ENCODE results near the gene FAM193A.

Gene FAM193A

DNA sequence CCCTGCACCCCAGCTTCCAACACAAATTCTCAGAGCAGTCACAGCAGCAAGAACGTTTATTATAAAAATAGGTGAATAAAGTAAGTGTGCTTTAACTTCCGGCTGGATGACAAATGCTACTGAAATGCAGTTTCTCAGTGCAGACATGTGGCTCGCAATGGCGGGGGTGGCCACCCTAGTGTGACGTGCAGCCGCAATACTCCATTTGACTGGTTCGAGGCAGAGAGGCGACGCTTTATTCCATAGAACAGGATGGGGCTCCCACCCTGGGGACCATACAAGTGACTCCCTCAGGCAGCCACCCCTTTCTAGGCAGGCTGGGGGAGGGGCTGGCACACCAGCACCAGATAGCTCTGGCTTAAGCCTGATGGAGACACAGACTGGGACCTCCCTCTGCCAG lies 205.2 kb downstream of the FAM193A start:
- Histone ChIP-seq H3K4me2 (ENCODE audit: low read length) (no peak overlapping the region), H3K4me1 (ENCODE audit: insufficient read depth, low read length, severe bottlenecking) (peaks cover 12% of the 10 kb centered on the region), H3K4me3 (ENCODE audit: low read depth, low read length, poor library complexity, severe bottlenecking) (no peak overlapping the region), H4K20me1 (ENCODE audit: insufficient read depth, low read length) (no peaks in the 10 kb centered on the region), H3K9me2 (ENCODE audit: low read depth, low read length) (no peaks in the 10 kb centered on the region), H3K36me3 (ENCODE audit: insufficient read depth, low read length) (peaks cover 31% of the 10 kb centered on the region), H3K79me2 (ENCODE audit: insufficient read depth, low read length) (no peaks in the 10 kb centered on the region), H3K9ac (ENCODE audit: low read length) (no peak overlapping the region), H3F3A (ENCODE audit: insufficient read depth, low read length) (no peaks in the 10 kb centered on the region), H3K9me3 (ENCODE audit: low read length) (no peaks in the 10 kb centered on the region), H3K27me3 (ENCODE audit: insufficient read depth, low read length) (no peaks in the 10 kb centered on the region), H3K27ac (ENCODE audit: low read depth, low read length, poor library complexity, severe bottlenecking) (no peak overlapping the region), H2AFZ (ENCODE audit: low read length) (no peak overlapping the region)
- TF ChIP-seq, protein P1, sequence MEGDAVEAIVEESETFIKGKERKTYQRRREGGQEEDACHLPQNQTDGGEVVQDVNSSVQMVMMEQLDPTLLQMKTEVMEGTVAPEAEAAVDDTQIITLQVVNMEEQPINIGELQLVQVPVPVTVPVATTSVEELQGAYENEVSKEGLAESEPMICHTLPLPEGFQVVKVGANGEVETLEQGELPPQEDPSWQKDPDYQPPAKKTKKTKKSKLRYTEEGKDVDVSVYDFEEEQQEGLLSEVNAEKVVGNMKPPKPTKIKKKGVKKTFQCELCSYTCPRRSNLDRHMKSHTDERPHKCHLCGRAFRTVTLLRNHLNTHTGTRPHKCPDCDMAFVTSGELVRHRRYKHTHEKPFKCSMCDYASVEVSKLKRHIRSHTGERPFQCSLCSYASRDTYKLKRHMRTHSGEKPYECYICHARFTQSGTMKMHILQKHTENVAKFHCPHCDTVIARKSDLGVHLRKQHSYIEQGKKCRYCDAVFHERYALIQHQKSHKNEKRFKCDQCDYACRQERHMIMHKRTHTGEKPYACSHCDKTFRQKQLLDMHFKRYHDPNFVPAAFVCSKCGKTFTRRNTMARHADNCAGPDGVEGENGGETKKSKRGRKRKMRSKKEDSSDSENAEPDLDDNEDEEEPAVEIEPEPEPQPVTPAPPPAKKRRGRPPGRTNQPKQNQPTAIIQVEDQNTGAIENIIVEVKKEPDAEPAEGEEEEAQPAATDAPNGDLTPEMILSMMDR (IDR thresholded peaks at IDR 0.05; ENCODE audit: low read length), result no peak

GRCh38 chr4:2742081-2742822 lies 205.8 kb downstream of the FAM193A start:
- Histone ChIP-seq H3K9ac (ENCODE audit: low read length) (no peak overlapping the region), H3F3A (ENCODE audit: insufficient read depth, low read length) (no peaks in the 10 kb centered on the region), H3K36me3 (ENCODE audit: insufficient read depth, low read length) (peaks cover 37% of the 10 kb centered on the region), H3K79me2 (ENCODE audit: insufficient read depth, low read length) (no peaks in the 10 kb centered on the region), H3K4me3 (ENCODE audit: low read depth, low read length, poor library complexity, severe bottlenecking) (no peak overlapping the region), H3K4me2 (ENCODE audit: low read length) (no peak overlapping the region), H3K27ac (ENCODE audit: low read depth, low read length, poor library complexity, severe bottlenecking) (no peak overlapping the region), H3K9me3 (ENCODE audit: low read length) (no peaks in the 10 kb centered on the region), H2AFZ (ENCODE audit: low read length) (no peak overlapping the region), H3K4me1 (ENCODE audit: insufficient read depth, low read length, severe bottlenecking) (peaks cover 19% of the 10 kb centered on the region), H3K9me2 (ENCODE audit: low read depth, low read length) (no peaks in the 10 kb centered on the region), H4K20me1 (ENCODE audit: insufficient read depth, low read length) (no peaks in the 10 kb centered on the region), H3K27me3 (ENCODE audit: insufficient read depth, low read length) (no peaks in the 10 kb centered on the region)
- TF ChIP-seq, protein P1 (IDR thresholded peaks at IDR 0.05; ENCODE audit: low read length), result no peak
- no peak for TF ChIP-seq EZH2 (IDR thresholded peaks at IDR 0.05; ENCODE audit: borderline replicate concordance, low read length)

DNA sequence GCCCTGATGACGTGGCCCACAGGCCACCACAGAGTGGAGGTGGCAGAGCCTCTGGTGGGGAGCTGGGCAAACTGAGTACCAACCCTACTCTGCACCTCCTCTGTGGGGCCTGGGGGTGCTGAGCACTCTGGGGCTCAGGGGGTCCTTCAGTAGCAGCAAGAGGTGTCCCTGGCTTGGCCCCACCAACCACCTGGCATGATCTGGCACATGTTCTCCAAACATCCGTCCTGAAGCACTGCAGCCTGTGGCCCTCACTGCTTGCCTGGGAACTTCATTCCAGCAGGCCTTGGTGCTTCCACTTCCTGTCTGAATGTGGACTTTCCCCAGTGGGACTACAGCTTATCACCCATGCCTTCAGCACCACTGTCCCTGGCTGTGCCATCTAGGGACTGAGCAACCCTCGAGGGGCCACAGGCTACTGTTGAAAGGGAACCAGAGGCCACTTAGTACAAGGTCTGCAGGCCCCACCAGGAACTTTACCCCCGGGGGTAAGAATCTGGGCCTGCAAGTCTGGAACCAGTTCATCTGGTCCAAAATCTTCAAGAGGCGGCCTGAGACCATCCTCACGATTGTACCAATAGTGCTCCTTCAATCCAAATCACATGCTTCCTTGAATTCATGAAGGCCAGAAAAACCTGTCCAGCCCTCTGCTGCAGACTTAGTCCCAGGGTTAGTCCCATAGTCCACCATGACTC lies 206.5 kb downstream of the FAM193A start:
- no peak for TF ChIP-seq EZH2 (IDR thresholded peaks at IDR 0.05; ENCODE audit: borderline replicate concordance, low read length)
- no peak overlapping the region for H3K27ac ChIP-seq (ENCODE audit: low read depth, low read length, poor library complexity, severe bottlenecking)
- no peaks in the 10 kb centered on the region for H3F3A ChIP-seq (ENCODE audit: insufficient read depth, low read length)
- H4K20me1 ChIP-seq (ENCODE audit: insufficient read depth, low read length), result no peaks in the 10 kb centered on the region
- no peak overlapping the region for H2AFZ ChIP-seq (ENCODE audit: low read length)
- no peak overlapping the region for H3K4me2 ChIP-seq (ENCODE audit: low read length)
- H3K79me2 ChIP-seq (ENCODE audit: insufficient read depth, low read length), result no peaks in the 10 kb centered on the region
- H3K9me2 ChIP-seq (ENCODE audit: low read depth, low read length), result no peaks in the 10 kb centered on the region
- no peaks in the 10 kb centered on the region for H3K27me3 ChIP-seq (ENCODE audit: insufficient read depth, low read length)
- no peak overlapping the region for H3K9ac ChIP-seq (ENCODE audit: low read length)
- peaks cover 41% of the 10 kb centered on the region for H3K36me3 ChIP-seq (ENCODE audit: insufficient read depth, low read length)
- no peak overlapping the region for H3K4me3 ChIP-seq (ENCODE audit: low read depth, low read length, poor library complexity, severe bottlenecking)
- no peaks in the 10 kb centered on the region for H3K9me3 ChIP-seq (ENCODE audit: low read length)
- H3K4me1 ChIP-seq (ENCODE audit: insufficient read depth, low read length, severe bottlenecking), result peaks cover 26% of the 10 kb centered on the region

Data from OCI-LY1 (cell line).